Body of pancreas (tissue), 4 donors: ENCODE results near the gene TOB2. TPM values are rescaled to one million over a fixed set of nuclear protein-coding genes. Genes with fewer than 3 reads are reported as not detected.

Experiments
- ATAC-seq: fragments of 150-250 bp; one replicate; pipeline ENCODE4 v1.9.1; 2016
- DNase-seq, 4 donors: peaks; one replicate each; pipeline ENCODE4 v3.0.0-alpha.2; 2019
- H3K27ac ChIP-seq, 4 donors: fragments of 200-600 bp; sonication (generic); 1 replicate in 3 of 4; 2 replicates in 1 of 4; pipeline versions ENCODE4 v1.5.1 to v1.6.1; 2016 to 2019; ENCODE audit warnings: mild to moderate bottlenecking in 1 of 4, mixed read lengths in 1 of 4, moderate library complexity in 1 of 4
- H3K27me3 ChIP-seq, 2 donors: fragments of 200-600 bp; sonication (generic); one replicate each; pipeline ENCODE4 v1.6.0; 2016; ENCODE audit warnings: mild to moderate bottlenecking in 1 of 2
- H3K36me3 ChIP-seq, 2 donors: fragments of 200-600 bp; sonication (generic); replicated peaks in 1 of 2; 2 replicates each; pipeline ENCODE4 v1.5.1; 2016; ENCODE audit warnings: low read depth in 2 of 2; ENCODE audit not compliant: insufficient read depth in 1 of 2
- H3K4me1 ChIP-seq: fragments of 200-600 bp; sonication (generic); one replicate; pipeline ENCODE4 v1.6.0; 2016
- H3K4me3 ChIP-seq, 2 donors: fragments of 200-600 bp; sonication (generic); 1 replicate in 1 of 2; 2 replicates in 1 of 2; pipeline ENCODE4 v1.5.1; 2016 to 2019
- H3K9me3 ChIP-seq, 3 donors: fragments of 200-600 bp; sonication (generic); 1 replicate in 2 of 3; 2 replicates in 1 of 3; pipeline ENCODE4 v1.5.1; 2016
- POLR2A ChIP-seq, 3 donors: fragments of 450-650 bp; IDR thresholded peaks; one replicate each; pipeline ENCODE4 v1.6.1; 2016; ENCODE audit warnings: antibody characterized with exemption in 3 of 3, mild to moderate bottlenecking in 2 of 3
- WGBS, 2 donors: methylation state at CpG; one replicate each; pipeline ENCODE4 v1.1.5; 2017; 5-methylcytosine and 5-hydroxymethylcytosine counted together
- intact Hi-C: fragments of 100-400 bp; cut with DNase I; formaldehyde crosslinking; loops from one replicate; pipeline ENCODE4 v1.15.1; 2023
- total RNA-seq, 2 donors: library from RNA; depleted of rRNA; stranded (reverse); fragments of >200 nt; gene quantifications; one replicate each; pipeline ENCODE4 v1.1.0, GENCODE V29; 2016
- TF ChIP-seq, protein P1 (sequence below), 7 experiments: fragments of 450-650 bp in 4 of 7; fragments of 200-600 bp in 3 of 7; sonication (generic) in 3 of 7; IDR thresholded peaks; one replicate each; pipeline ENCODE4 v1.5.1; 2016 to 2019; ENCODE audit warnings: antibody characterized with exemption in 7 of 7

Gene TOB2
- total RNA-seq, 2 donors from 2014 or later, result 23.1 to 27.2 TPM

- ATAC-seq (no peak), DNase-seq (no peak)
- peaks cover 90% of the 10 kb centered on the region for H3K4me1 ChIP-seq
- no peaks in the 10 kb centered on the region for H3K36me3 ChIP-seq
- WGBS, 2 donors, result 91% methylated on average over 3 of the region's 4 CpGs; no CpG with 5 or more reads in 1 of the 2 donors
- H3K27ac ChIP-seq, result peak overlapping the region; percentile 71 to 99 (median 98)
- TF ChIP-seq, protein P1, sequence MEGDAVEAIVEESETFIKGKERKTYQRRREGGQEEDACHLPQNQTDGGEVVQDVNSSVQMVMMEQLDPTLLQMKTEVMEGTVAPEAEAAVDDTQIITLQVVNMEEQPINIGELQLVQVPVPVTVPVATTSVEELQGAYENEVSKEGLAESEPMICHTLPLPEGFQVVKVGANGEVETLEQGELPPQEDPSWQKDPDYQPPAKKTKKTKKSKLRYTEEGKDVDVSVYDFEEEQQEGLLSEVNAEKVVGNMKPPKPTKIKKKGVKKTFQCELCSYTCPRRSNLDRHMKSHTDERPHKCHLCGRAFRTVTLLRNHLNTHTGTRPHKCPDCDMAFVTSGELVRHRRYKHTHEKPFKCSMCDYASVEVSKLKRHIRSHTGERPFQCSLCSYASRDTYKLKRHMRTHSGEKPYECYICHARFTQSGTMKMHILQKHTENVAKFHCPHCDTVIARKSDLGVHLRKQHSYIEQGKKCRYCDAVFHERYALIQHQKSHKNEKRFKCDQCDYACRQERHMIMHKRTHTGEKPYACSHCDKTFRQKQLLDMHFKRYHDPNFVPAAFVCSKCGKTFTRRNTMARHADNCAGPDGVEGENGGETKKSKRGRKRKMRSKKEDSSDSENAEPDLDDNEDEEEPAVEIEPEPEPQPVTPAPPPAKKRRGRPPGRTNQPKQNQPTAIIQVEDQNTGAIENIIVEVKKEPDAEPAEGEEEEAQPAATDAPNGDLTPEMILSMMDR (IDR thresholded peaks at IDR 0.05), result no peak
- TF ChIP-seq POLR2A (IDR thresholded peaks at IDR 0.05), result no peak
- no peaks in the 10 kb centered on the region for H3K9me3 ChIP-seq
- H3K4me3 ChIP-seq, result no peak overlapping the region
- intact Hi-C loops, result no loop called here
- H3K27me3 ChIP-seq, result no peaks in the 10 kb centered on the region
These were observed 31.0 kb downstream of the TOB2 start for GRCh38 chr22:41415554-41415953.

DNA sequence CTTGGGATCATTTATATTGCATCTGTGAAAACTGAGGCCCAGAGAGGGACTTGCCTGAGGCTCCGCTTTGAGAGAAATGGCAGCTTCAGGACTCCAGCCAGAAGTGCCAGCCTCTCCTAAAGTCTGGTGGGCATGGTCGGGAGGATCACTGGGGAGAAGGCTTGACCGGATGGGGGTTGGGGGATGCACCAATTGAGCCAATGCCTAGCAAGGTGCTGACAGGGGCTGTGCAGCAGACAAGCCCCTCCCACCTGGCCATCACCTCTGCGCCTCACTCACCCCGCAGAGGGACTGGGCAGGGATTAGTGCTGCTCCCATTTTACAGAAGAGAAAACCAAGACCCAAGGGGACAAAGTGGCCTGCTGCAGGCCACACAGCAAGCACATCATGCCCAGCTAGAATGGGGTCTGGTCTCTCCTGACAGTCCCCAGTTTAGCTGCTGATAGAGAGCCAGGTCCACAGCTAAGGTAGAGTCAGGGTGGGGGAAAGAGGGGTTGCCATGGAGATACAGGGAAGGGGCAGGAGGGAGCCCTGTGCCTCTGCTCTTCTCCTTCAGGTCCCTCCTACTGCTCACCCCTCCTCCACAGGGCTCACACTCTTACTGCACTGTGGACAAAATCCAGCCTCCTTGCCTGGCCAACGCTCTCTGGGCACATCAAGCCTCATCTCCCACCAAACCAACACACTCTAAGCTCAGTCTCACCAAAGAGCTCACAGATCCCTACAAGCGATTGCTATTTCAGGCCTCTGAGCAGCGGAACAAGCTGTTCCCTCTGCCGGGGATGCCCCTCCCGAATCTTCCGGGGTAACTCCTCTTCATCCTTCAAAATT, 35.4 kb downstream of the TOB2 start:
- H3K4me1 ChIP-seq, result peaks cover 68% of the 10 kb centered on the region

DNA sequence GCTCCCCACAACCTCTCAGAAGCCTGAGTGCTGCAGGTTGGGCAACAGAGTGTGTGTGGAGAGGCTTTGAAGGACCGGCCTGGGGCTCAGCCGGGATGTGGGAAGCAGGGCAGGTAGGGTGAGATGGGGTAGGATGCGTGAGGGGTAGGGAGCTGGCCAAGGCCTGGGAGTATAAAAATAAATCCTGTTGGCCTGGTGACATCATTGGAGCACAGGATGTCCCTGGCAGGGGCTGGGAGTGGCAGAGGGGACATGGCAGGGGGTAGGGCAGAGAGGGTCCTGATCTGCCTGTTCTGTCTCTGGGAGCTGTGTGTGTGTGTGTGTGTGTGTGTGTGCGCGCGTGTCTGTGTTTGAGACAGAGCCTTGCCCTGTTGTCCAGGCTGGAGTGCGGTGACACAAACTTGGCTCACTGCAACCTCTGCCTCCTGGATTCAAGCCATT, 36.3 kb downstream of the TOB2 start:
- Histone ChIP-seq H3K36me3 (no peaks in the 10 kb centered on the region), H3K9me3 (no peaks in the 10 kb centered on the region), H3K27ac (peak overlapping the region; percentile 80 to 99 (median 98)), H3K4me3 (no peak overlapping the region), H3K4me1 (peaks cover 59% of the 10 kb centered on the region), H3K27me3 (no peaks in the 10 kb centered on the region)
- 20 to 41% methylated on average over 3 to 6 of the region's 7 CpGs for WGBS, 2 donors
- ATAC-seq (peak; percentile 68), DNase-seq (peak; percentile 71 to 91 (median 78))
- peak in 2 of 3 donors; percentile 35 to 39 for TF ChIP-seq POLR2A (IDR thresholded peaks at IDR 0.05)
- TF ChIP-seq, protein P1 (IDR thresholded peaks at IDR 0.05), result peak in 1 of 7 experiments; percentile 8
- intact Hi-C loops, result no loop called here

More for the DNA sequence above, 35.4 kb downstream of the TOB2 start:
- no peaks in the 10 kb centered on the region for H3K27me3 ChIP-seq
- peak in 2 of 4 donors; percentile 28 for DNase-seq
- ATAC-seq, result no peak
- H3K9me3 ChIP-seq, result no peaks in the 10 kb centered on the region
- 87 to 92% methylated on average over 10 to 11 of the region's 11 CpGs for WGBS, 2 donors
- peak overlapping the region; percentile 80 to 99 (median 98) for H3K27ac ChIP-seq
- intact Hi-C loops, result no loop called here
- no peak overlapping the region for H3K4me3 ChIP-seq
- peak in 1 of 3 donors; percentile 20 for TF ChIP-seq POLR2A (IDR thresholded peaks at IDR 0.05)
- TF ChIP-seq, protein P1 (IDR thresholded peaks at IDR 0.05), result no peak
- H3K36me3 ChIP-seq, result no peaks in the 10 kb centered on the region

DNA sequence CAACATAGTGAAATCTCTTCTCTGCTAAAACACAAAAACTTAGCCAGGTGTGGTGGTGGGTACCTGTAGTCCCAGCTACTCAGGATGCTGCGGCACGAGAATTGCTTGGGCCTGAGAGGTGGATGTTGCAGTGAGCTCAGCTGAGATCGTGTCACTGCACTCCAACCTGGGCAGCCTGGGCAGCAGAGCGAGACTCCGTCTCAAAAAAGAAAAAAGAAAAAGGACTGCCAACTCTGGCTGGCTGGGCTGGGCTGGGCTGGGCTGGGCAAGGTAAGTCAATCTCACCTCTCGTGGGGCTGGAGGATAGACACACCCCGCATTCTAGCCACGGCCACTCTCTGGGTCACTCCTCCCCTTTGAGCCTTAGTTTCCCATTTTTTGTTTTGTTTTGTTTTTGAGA, 37.9 kb downstream of the TOB2 start:
- no peaks in the 10 kb centered on the region for H3K9me3 ChIP-seq
- H3K4me3 ChIP-seq, result no peak overlapping the region
- intact Hi-C loops, result no loop called here
- H3K4me1 ChIP-seq, result peaks cover 51% of the 10 kb centered on the region
- TF ChIP-seq, protein P1 (IDR thresholded peaks at IDR 0.05), result no peak
- no peak for TF ChIP-seq POLR2A (IDR thresholded peaks at IDR 0.05)
- WGBS, 2 donors, result 87 to 89% methylated on average over 4 to 8 of the region's 8 CpGs
- no peak overlapping the region for H3K27ac ChIP-seq
- DNase-seq (no peak), ATAC-seq (no peak)
- no peaks in the 10 kb centered on the region for H3K27me3 ChIP-seq
- no peaks in the 10 kb centered on the region for H3K36me3 ChIP-seq
